HK-2 (cell line): ENCODE data around the gene DLX6.
A peak's percentile ranks its signal among the peaks of the same experiment; 100 is the strongest.
"Not testable (repeated sequence)": the region's sequence is repeated elsewhere in the genome, so short reads cannot be mapped to it uniquely, and the experiment has no call there.

Experiments
- DNase-seq: peaks from one replicate; pipeline ENCODE4 v3.0.0-alpha.2; 2018; ENCODE audit not compliant: unreplicated experiment

DLX6 gene

DNA sequence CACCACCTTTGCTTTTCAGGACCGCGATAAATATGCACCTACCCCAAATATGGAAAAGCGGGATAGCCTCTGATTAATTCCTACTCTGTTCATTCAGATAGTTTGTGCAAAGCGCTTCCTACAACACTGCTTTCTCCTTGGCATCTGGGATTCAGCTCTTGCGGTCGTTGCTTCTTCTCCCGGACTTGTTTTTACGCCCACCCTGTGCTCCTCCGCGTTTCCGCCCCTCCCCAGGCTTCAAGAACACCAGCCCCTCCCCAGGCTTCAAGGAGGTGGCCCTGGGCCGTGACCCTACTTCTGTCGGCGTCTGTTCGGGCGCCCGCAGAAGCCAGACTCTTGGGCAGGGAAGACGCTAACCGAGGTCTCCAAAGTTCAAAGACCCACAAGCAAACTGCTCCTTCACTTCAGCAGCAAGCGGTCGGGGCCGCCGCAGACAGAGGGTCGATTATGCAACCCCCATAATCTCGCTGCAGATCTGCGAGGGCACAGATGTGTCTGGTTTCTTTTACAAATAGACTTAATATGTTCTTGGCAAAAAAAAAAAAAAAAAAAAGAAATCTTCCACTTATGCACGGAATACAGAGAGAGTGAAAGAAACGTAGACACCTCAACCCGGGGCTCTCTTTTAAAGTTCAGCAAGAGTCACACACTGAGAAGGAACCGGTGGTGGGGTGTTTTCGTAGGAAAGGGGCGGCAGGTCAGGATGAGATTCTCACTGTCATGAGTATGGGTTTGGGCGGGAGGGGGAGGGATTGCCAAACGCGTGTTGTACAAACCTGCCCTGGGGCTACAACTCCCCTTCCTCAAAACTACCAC lies 17.3 kb downstream of the DLX6 start:
- DNase-seq: no peak

DNA sequence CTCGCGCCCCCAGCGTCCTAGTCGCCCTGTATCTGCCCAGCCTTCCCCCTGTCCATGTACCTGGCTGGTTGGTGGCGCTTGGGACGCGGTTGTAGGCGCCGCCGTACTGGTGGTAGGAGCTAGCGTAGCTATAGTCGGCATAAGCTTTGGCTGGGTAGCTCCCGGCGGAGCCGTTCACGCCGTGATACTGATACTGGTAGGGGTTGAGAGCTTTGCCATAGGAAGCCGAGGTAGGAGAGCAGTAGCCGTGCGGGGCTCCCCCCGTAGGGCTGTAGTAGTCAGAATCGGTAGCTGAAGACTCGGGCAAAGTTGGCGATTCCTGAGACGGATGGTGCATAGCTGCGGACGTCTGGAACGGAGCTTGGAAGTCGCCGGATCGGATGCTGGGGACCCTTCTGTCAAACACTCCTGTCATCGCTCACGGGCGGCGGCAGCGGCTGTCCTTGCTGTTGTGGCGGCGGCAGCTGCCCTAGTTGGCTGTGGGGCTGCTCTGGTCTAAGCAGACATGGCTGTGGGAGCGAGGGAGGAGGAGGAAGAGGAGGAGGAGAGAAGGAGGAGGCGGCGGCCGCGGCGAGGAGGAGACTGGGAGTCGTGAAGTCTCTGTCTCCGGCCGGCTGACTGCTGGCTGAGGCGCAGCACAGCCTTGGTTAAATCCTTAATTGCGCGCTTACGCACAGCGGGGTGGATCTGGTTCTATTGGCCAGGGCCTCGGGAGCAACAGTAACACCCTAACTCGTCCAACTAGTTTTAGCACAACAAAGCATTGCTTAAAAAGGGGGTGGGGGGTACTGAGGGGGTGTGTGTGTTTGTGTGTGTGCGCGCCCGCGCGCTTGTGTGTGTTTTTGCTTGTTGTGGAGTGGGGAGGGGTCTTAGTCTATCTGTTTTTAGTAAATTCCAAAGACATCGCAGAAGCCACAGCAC lies 19.1 kb downstream of the DLX6 start, which contains the start of gene DLX5:
Gene DLX5, minus strand, starts transcription at position 623 of the 921 bp plus-strand sequence. Its CDS starts 208 bp downstream, at position 415.
- DNase-seq: no peak

DNA sequence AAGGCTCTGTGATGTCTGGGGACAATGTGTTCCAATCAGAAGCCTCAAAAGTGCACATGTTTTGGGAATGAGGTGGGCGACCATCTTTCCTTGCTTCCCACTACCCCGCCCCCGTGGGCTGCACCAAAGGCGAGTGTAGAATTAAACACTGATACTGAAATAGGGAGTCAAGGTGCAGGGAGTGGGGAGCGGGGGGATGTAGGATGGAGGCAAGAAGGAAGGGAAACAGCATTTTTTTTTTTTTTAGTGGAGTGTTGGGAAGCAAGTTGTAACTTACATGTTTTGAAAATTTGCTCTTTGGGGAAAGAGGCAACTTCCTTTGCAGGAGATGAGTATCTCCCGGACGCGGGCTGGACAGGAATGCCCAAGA lies 19.8 kb downstream of the DLX6 start:
- no peak for DNase-seq

DNA sequence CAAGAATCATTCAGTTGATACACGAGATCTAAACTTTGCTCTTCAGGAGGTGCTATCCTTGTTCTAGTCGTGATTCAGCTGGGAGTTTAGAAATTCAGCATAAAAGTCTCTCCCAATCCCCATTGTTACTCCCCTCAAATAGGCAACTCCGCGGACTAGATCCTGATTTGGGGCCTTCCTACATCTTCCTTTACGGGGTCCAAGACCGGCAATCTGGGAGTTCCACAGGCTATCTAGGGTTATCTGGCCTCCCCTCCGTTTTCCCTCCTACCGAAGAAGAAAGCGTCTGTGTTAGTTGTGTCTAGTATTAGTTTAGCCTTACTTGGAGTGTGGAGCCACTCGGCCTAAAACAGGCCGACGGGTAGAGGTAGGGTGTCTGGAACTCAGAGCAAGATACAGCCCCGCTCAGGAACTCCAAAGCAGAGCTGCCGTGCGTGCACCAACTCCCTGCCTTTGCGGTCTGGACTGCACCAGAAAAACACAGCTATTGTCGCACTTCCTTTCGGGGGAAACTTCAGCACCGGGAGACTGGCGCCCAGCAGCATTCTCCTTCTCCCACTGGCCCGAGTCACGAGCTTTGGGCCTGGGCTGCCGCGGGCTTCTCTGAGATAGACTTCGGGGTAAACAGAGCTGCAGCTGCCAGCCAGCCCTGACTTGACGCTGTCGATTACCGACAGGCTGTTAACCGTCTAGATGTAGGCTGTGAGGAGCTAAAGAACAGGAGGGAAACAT lies 20.8 kb downstream of the DLX6 start:
- no peak for DNase-seq

DNA sequence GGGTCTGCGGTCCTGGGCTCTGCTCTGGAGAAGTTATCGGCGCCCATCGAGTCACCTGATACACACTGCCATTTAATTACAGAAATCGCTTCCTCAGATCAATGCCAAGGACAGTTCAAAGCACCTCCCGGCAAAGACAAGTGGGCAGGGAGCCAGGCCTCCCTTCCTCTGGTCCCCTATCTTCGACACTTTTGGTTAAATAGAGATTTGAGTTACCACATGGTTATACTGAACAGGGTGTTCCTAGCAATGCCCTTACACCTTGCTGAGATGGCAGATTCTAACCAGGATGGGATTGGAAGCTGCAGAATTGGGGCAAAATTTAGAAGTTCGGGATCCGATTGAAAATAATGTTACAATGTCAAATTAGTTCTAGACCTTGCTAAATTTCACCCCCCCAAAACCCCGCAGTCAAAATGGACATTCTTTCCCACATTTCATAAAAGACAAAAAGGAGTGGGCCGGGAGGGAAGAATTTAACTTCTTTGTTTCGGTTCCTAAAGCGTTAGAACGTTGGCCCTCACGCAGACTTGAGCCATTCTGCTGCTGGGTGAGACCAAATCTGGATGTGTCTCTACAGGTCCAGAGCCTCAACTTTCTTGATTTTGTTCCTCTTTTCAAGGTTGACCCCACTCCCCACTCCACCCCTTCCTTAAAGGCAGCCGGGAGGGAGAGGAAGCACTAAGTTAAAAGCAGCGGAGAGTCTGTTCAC lies 21.5 kb downstream of the DLX6 start:
- no peak for DNase-seq

DNA sequence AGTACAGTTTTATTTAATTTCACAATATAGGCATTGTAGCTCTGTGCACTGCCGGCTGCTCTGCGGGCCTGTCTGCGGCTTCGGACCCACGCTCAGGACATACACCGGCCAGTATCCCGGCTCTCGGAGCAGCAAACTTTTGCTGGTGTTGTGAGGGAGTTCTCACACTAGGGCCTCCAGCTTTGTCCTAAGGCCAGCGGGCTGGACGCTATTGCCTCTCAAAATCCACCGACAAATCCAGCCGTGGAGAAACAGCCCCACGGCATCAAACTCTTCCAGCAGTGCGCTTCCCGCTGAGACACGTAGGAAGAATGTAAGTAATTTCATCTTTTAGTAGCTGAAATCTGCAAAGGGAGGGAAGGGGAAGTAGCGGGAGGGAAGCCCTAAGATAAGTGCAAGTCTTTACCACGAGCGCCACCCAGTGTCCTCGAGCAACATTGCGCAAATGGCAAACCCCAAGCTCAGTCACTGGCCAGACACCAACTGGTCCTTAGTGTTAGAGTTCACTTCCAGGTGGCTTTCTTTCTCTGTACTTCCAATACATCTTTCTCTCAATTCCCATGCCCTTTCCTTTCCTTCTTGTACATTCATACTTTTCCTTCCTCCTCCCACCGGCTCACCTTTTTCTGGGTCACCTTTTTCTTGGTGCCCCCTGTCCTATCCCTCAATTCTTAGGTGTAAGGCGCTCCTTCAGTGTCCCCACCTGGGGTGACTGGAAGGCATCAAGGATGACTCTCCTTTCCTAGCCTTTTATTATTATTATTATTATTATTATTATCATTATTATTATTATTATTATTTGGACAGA lies 22.3 kb downstream of the DLX6 start:
- peak; percentile 70 for DNase-seq

DNA sequence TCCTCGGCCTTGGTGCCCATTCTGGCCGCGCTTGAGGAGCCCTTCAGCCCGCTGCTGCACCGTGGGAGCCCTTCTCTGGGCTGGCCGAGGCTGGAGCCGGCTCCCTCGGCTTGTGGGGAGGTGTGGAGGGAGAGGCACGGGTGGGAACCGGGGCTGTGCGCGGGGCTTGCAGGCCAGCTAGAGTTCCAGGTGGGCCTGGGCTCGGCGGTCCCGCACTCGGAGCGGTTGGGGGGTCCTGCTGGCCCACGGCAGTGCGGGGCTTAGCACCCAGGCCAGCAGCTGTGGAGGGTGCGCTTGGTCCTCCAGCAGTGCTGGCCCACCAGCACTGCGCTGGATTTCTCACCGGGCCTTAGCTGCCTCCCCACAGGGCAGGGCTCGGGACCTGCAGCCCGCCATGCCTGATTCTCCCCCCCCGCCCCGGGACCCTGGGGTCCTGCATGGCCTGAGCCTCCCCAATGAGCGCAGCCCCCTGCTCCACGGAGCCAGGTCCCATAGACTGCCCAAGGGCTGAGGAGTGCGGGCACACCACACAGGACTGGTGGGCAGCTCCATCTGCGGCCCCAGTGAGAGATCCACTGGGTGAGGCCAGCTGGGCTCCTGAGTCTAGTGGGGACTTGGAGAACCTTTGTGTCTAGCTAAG lies 29.0 kb downstream of the DLX6 start:
- DNase-seq: not testable (repeated sequence)

DNA sequence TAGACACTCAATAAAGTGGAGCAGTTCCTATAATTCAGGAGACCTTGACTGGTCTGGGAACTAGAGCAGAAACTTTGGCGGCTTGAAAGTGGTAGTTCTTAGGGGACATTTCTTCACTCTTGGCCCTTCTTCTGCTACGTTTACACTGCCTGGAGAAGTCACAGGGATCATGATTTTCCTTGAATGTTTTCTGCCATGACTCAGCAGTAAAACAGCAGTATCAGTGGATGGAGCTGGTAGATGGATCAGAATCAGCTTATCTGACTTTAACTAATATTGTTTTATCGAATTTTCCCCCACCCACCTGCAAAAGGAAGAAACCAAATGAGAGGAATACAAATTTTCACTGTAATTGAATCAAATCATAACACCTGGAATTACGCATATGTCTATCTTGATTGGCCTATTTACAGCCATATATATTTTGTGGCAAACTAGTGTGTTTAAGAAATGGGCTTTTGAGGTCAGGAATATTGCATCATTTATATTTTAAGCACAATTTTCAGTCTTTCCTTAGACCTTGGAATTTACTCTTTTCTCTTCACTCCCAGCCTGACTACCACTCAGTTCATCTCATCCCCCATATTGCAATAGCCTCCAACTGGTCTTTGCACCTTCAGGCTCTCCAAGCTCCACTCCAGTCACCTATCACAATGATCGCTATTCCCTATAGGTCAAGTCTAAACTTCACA lies 34.2 kb downstream of the DLX6 start:
- DNase-seq: no peak

DNA sequence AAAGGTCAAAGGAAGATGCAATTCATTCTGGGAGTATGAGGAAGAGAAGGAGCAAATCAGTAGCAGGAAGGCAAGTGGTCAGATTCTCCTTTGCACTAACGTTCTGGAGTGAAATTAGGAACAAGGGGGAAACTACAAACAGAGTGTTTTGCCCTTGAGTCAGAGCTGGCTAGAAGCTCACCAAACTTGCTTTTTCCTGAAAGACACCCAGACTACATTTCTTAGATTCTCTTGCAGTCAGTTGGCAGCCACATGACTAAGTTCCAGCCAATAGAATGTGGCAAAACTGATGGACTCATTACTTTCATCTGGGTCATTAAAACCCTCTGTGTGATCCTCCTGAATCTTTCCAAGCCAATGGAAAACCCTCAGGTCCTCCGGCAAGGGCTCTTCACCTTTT lies 37.9 kb downstream of the DLX6 start:
- no peak for DNase-seq
